ENCODE data around the gene EEF1G. TPM values are rescaled to one million over a fixed set of nuclear protein-coding genes. Genes with fewer than 3 reads are reported as not detected.
A peak's percentile ranks its signal among the peaks of the same experiment; 100 is the strongest.

The EEF1G gene
- total RNA-seq, 2 donors from 2014 or later = 2,565 to 2,667 TPM

GRCh38 chr11:62532096-62532495 is 41.6 kb downstream of the EEF1G start:
- H3K4me1 Mint-ChIP-seq (ENCODE audit: low read depth) = no peaks in the 10 kb centered on the region
- peaks cover 5 to 7% of the 10 kb centered on the region in 2 donors for H3K36me3 Mint-ChIP-seq (ENCODE audit: insufficient read depth in 2 of 2)
- H3K9me3 Mint-ChIP-seq = no peaks in the 10 kb centered on the region

GRCh38 chr11:62516736-62517371 is 56.8 kb downstream of the EEF1G start:
- peaks cover 5% of the 10 kb centered on the region for H3K4me1 Mint-ChIP-seq (ENCODE audit: low read depth)
- H3K4me3 Mint-ChIP-seq = no peak overlapping the region
- H3K9me3 Mint-ChIP-seq = no peaks in the 10 kb centered on the region
- DNase-seq (no peak), ATAC-seq (replicated peaks in 1 of 2) (no peak)
- peaks cover 0 to 1% of the 10 kb centered on the region in 2 donors for H3K36me3 Mint-ChIP-seq (ENCODE audit: insufficient read depth in 2 of 2)
- no peaks in the 10 kb centered on the region for H3K27me3 Mint-ChIP-seq (ENCODE audit: low read depth)
- no peak overlapping the region for H3K27ac Mint-ChIP-seq

More at GRCh38 chr11:62532096-62532495, 41.6 kb downstream of the EEF1G start:
- H3K4me3 Mint-ChIP-seq = no peak overlapping the region
- DNase-seq = no peak
- H3K27ac Mint-ChIP-seq = peak overlapping the region; percentile 24
- H3K27me3 Mint-ChIP-seq (ENCODE audit: low read depth) = no peaks in the 10 kb centered on the region
- no peak for ATAC-seq (replicated peaks in 1 of 2)

GRCh38 chr11:62514151-62514550 is 59.5 kb downstream of the EEF1G start:
- peaks cover 5% of the 10 kb centered on the region for H3K4me1 Mint-ChIP-seq (ENCODE audit: low read depth)
- no peak overlapping the region for H3K4me3 Mint-ChIP-seq
- no peak overlapping the region for H3K27ac Mint-ChIP-seq
- H3K9me3 Mint-ChIP-seq = no peaks in the 10 kb centered on the region
- peaks cover 0 to 1% of the 10 kb centered on the region in 2 donors for H3K36me3 Mint-ChIP-seq (ENCODE audit: insufficient read depth in 2 of 2)
- H3K27me3 Mint-ChIP-seq (ENCODE audit: low read depth) = no peaks in the 10 kb centered on the region
- DNase-seq (peak in 1 of 2 donors; percentile 12), ATAC-seq (replicated peaks in 1 of 2) (peak; percentile 55 to 73)

GRCh38 chr11:62513626-62514025 is 60.1 kb downstream of the EEF1G start:
- no peaks in the 10 kb centered on the region for H3K27me3 Mint-ChIP-seq (ENCODE audit: low read depth)
- no peak overlapping the region for H3K27ac Mint-ChIP-seq
- DNase-seq = no peak
- peaks cover 0 to 1% of the 10 kb centered on the region in 2 donors for H3K36me3 Mint-ChIP-seq (ENCODE audit: insufficient read depth in 2 of 2)
- no peaks in the 10 kb centered on the region for H3K9me3 Mint-ChIP-seq
- H3K4me3 Mint-ChIP-seq = no peak overlapping the region
- H3K4me1 Mint-ChIP-seq (ENCODE audit: low read depth) = peaks cover 5% of the 10 kb centered on the region
- no peak for ATAC-seq (replicated peaks in 1 of 2)

GRCh38 chr11:62512961-62513360 is 60.7 kb downstream of the EEF1G start:
- Mint-ChIP-seq H3K27ac (no peak overlapping the region), H3K9me3 (no peaks in the 10 kb centered on the region), H3K4me3 (no peak overlapping the region), H3K36me3 (ENCODE audit: insufficient read depth in 2 of 2) (no peaks in the 10 kb centered on the region), H3K4me1 (ENCODE audit: low read depth) (no peaks in the 10 kb centered on the region), H3K27me3 (ENCODE audit: low read depth) (no peaks in the 10 kb centered on the region)
- ATAC-seq (replicated peaks in 1 of 2) = no peak
- DNase-seq = no peak

Other genes starting within 250 kb of the EEF1G start
- 1 to 10 TPM; 5.1 to 8.8 TPM for gene ASRGL1, start 236.4 kb downstream of the EEF1G start, total RNA-seq
- not detected for gene SCGB1A1, start 154.9 kb downstream of the EEF1G start, total RNA-seq
- 100 to 1,000 TPM in 1 of 2 donors, 10 to 100 TPM in 1; 80.3 to 131 TPM for gene AHNAK, start 27.1 kb downstream of the EEF1G start, total RNA-seq
- 10 to 100 TPM; 32.8 to 36.8 TPM for gene TUT1, start 17.6 kb upstream of the EEF1G start, total RNA-seq
- 100 to 1,000 TPM; 173 to 241 TPM for gene MTA2, start 28.0 kb upstream of the EEF1G start, total RNA-seq
- 100 to 1,000 TPM; 132 to 148 TPM for gene EML3, start 38.9 kb upstream of the EEF1G start, total RNA-seq
- 1 to 10 TPM; 5.1 to 6.7 TPM for gene ROM1, start 39.4 kb upstream of the EEF1G start, total RNA-seq
- gene B3GAT3, start 48.1 kb upstream of the EEF1G start, total RNA-seq = 10 to 100 TPM; 72.2 to 79.9 TPM
- gene GANAB, start 72.7 kb upstream of the EEF1G start, total RNA-seq = 100 to 1,000 TPM; 310 to 312 TPM
- 10 to 100 TPM; 25.0 to 26.1 TPM for gene INTS5, start 79.4 kb upstream of the EEF1G start, total RNA-seq
- 10 to 100 TPM; 59.2 to 62.1 TPM for gene C11orf98, start 91.3 kb upstream of the EEF1G start, total RNA-seq
- 10 to 100 TPM; 35.2 to 46.0 TPM for gene CSKMT, start 91.4 kb upstream of the EEF1G start, total RNA-seq
- gene UQCC3, start 97.8 kb upstream of the EEF1G start, total RNA-seq = 1 to 10 TPM; 5.6 to 7.1 TPM
- gene LBHD1, start 98.4 kb upstream of the EEF1G start, total RNA-seq = 10 to 100 TPM in 1 of 2 donors, 1 to 10 TPM in 1; 9.9 to 13.0 TPM
- 100 to 1,000 TPM; 154 to 163 TPM for gene UBXN1, start 105.2 kb upstream of the EEF1G start, total RNA-seq
- gene LRRN4CL, start 115.6 kb upstream of the EEF1G start, total RNA-seq = under 1 TPM; 0.12 to 0.38 TPM
- gene BSCL2, start 133.5 kb upstream of the EEF1G start, total RNA-seq = 10 to 100 TPM; 38.4 to 40.7 TPM
- gene GNG3, start 133.8 kb upstream of the EEF1G start, total RNA-seq = not detected
- 10 to 100 TPM; 56.7 to 66.8 TPM for gene HNRNPUL2, start 153.6 kb upstream of the EEF1G start, total RNA-seq
- 10 to 100 TPM; 67.3 to 68.9 TPM for gene TTC9C, start 154.6 kb upstream of the EEF1G start, total RNA-seq
- gene ZBTB3, start 180.3 kb upstream of the EEF1G start, total RNA-seq = 10 to 100 TPM; 12.2 to 12.4 TPM
- 100 to 1,000 TPM; 105 to 107 TPM for gene POLR2G, start 187.7 kb upstream of the EEF1G start, total RNA-seq
- gene TAF6L, start 197.5 kb upstream of the EEF1G start, total RNA-seq = 10 to 100 TPM; 13.6 to 15.5 TPM
- 10 to 100 TPM; 18.8 to 23.1 TPM for gene TMEM179B, start 213.5 kb upstream of the EEF1G start, total RNA-seq
- 10 to 100 TPM in 1 of 2 donors, 1 to 10 TPM in 1; 8.4 to 10.8 TPM for gene TMEM223, start 218.1 kb upstream of the EEF1G start, total RNA-seq
- 100 to 1,000 TPM; 117 to 131 TPM for gene NXF1, start 231.5 kb upstream of the EEF1G start, total RNA-seq